Lung microvascular endothelial cell (primary cell): ENCODE data around the gene KDM3B. TPM values are rescaled to one million over a fixed set of nuclear protein-coding genes. Genes with fewer than 3 reads are reported as not detected.
"Not testable (repeated sequence)": the region's sequence is repeated elsewhere in the genome, so short reads cannot be mapped to it uniquely, and the experiment has no call there.

Experiments
- DNase-seq, 2 donors: peaks; one replicate each; pipeline versions ENCODE4 v3.0.0 to v3.0.0-alpha.2; 2010; ENCODE audit warnings: low read depth in 2 of 2
- total RNA-seq: library from RNA; depleted of rRNA; stranded (reverse); fragments of >200 nt; gene quantifications from 2 replicates; pipeline ENCODE4 v1.2.1, GENCODE V29; 2014

The KDM3B gene
- total RNA-seq, 1 donor from 2014 or later = 41.9 TPM

DNA sequence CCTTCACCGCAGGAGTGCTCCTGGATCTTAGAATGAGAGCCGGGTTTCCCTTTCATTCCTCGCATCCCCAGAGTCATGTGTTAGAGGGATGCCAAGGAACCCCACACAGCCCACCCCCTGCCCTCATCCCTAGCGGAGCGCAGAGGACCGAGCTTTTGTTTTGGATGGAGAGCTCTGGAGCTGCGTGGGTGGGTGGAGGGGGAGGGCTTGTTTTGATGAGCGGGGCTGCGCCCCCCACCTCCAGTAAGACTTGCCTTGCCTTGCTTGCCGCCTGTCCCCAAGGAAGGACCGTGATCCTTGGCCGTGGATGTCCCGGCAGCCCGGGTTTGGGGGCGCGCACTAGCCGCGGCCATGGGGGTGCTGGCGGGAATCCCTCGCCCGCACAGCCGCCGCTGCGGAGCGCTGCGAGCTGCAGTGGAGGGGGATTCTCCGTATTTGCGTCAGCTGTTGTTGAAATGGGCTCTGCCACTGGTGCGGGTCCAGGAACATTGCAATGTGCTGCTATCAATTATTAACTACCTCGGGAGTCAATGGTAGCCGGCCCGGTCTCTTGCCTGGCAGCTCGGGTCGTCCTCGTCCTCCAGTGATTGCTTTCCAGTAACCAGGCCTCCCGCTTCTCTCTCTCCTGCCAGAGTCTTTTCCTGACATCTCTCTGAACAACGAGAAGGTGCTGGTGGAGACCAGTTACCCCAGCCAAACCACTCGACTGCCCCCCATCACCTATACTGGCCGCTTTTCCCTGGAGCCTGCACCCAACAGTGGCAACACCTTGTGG, 113.8 kb downstream of the KDM3B start:
- DNase-seq = peak in 1 of 2 donors; percentile 11

DNA sequence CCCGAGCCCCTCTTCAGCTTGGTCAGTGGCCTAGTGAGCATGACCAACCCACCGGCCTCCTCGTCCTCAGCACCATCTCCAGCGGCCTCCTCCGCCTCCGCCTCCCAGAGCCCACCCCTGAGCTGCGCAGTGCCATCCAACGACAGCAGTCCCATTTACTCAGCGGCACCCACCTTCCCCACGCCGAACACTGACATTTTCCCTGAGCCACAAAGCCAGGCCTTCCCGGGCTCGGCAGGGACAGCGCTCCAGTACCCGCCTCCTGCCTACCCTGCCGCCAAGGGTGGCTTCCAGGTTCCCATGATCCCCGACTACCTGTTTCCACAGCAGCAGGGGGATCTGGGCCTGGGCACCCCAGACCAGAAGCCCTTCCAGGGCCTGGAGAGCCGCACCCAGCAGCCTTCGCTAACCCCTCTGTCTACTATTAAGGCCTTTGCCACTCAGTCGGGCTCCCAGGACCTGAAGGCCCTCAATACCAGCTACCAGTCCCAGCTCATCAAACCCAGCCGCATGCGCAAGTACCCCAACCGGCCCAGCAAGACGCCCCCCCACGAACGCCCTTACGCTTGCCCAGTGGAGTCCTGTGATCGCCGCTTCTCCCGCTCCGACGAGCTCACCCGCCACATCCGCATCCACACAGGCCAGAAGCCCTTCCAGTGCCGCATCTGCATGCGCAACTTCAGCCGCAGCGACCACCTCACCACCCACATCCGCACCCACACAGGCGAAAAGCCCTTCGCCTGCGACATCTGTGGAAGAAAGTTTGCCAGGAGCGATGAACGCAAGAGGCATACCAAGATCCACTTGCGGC, 114.6 kb downstream of the KDM3B start:
- peak in 1 of 2 donors; percentile 12 for DNase-seq

DNA sequence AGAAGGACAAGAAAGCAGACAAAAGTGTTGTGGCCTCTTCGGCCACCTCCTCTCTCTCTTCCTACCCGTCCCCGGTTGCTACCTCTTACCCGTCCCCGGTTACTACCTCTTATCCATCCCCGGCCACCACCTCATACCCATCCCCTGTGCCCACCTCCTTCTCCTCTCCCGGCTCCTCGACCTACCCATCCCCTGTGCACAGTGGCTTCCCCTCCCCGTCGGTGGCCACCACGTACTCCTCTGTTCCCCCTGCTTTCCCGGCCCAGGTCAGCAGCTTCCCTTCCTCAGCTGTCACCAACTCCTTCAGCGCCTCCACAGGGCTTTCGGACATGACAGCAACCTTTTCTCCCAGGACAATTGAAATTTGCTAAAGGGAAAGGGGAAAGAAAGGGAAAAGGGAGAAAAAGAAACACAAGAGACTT, 115.2 kb downstream of the KDM3B start:
- no peak for DNase-seq

DNA sequence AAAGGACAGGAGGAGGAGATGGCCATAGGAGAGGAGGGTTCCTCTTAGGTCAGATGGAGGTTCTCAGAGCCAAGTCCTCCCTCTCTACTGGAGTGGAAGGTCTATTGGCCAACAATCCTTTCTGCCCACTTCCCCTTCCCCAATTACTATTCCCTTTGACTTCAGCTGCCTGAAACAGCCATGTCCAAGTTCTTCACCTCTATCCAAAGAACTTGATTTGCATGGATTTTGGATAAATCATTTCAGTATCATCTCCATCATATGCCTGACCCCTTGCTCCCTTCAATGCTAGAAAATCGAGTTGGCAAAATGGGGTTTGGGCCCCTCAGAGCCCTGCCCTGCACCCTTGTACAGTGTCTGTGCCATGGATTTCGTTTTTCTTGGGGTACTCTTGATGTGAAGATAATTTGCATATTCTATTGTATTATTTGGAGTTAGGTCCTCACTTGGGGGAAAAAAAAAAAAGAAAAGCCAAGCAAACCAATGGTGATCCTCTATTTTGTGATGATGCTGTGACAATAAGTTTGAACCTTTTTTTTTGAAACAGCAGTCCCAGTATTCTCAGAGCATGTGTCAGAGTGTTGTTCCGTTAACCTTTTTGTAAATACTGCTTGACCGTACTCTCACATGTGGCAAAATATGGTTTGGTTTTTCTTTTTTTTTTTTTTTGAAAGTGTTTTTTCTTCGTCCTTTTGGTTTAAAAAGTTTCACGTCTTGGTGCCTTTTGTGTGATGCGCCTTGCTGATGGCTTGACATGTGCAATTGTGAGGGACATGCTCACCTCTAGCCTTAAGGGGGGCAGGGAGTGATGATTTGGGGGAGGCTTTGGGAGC, 115.9 kb downstream of the KDM3B start:
- peak in 1 of 2 donors; percentile 48 for DNase-seq

DNA sequence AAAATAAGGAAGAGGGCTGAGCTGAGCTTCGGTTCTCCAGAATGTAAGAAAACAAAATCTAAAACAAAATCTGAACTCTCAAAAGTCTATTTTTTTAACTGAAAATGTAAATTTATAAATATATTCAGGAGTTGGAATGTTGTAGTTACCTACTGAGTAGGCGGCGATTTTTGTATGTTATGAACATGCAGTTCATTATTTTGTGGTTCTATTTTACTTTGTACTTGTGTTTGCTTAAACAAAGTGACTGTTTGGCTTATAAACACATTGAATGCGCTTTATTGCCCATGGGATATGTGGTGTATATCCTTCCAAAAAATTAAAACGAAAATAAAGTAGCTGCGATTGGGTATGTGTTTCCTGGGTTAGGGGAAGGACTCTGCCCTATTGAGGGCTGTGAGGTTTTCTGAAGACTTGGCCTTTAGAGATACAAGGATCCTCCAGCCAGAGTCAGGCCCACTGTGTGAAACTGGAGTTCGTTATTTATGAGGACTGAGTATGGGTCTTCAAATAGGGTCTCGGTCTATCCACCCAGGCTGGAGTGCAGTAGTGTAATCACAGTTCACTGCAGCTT, 116.6 kb downstream of the KDM3B start:
- DNase-seq = no peak

DNA sequence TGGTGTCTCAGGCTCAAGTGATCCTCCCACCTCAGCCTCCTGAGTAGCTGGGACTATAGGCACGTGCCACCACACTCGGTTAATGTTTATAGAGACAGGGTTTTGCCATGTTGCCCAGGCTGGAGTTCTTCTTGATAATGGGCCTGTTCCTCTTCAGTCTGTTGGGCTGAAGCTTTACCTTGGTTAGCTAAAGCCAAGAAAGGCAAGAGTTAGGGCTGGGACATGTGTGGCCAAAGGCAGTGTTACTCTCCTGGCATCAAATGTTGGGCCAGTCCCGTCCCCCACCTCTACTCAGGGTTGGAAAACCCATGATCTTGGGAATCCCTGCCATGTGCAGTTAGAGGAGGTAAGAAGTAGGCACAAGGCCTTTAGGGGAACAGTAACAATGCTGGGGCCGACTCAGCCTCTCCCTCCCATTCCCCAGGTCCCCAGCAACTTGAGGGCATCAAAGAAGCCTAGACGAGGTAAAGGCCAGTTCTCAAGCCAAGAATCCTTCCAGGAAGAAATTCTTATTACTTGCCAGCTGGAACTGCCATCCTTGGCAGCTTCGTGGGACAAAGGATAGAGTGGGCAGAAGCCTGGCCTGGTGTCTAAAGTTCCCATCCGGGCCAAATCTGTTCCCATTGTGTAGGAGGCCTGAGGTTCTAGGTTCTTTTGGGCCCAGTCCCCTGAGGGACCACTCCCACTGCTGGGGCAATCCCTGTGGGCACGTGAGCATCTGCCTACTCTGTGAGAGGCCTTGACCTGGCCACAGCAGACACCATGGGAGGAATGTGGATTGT, 117.2 kb downstream of the KDM3B start:
- peak; percentile 29 to 89 for DNase-seq

DNA sequence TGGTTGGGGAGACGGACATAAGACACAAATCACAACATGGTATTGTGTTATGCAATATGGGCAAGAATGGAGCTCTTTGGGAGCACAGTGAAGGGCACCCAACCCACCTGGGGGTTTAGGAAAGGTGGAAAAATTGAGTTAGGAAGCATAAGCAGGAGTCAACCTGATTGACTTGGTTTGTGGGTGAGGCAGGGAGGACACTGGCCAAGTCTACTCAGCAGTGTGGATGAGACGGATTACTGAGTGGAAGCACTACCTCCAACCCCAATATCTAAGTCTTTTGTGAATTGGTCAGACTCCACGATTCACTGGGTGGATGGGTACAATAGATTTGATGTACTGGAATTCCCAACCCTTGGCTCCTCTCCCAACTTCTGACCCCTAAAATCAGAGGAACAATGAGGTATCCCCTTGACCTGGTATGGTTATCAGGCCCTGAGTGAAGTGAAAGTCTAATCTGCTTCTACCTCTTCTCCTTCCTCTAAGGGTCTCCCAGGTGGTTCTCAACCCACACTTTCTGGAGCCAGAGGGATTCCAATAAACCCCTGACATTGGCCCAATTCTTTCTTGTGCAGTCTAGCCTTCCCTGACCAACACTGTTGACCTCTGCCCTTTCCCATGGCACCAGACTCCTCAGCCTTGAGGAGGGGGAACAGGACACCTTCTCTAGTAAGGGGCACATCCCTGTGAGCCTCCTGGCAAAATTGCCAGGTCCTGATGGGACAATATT, 118.0 kb downstream of the KDM3B start:
- DNase-seq = no peak

DNA sequence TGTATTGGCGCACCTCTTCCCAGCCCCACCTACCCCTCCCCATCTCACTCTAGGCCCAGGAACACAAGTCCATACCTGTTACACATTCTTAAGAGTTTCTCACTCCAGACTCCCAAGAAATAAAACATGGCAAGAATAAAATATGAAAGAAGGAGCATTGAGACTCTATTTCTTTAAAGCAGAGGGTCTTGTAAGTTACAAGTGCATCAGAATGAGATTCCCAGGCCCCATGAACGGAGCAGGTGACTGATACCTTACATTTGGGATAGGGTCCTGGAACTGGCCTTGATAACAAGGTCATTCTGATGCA, 118.5 kb downstream of the KDM3B start:
- no peak for DNase-seq

DNA sequence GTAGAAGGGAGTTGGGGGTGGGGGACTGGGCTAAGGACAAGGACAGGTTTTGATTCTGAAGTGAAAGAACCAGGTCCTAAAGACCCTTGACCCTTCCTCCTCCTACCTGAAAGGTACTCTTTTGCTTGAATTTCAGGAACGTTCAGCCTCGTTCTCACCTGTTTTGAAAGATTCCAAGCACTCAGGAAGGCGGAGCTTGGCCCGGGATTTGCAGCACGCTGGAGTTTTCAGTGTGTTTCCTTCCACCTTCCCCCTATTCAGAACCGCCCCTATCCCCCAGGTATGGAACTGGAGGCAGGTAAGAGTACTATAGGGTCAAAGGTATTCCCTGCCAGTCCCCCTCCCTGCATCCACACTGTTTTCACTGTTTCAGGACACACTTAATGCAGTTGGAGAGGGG, 119.9 kb downstream of the KDM3B start:
- DNase-seq = no peak

DNA sequence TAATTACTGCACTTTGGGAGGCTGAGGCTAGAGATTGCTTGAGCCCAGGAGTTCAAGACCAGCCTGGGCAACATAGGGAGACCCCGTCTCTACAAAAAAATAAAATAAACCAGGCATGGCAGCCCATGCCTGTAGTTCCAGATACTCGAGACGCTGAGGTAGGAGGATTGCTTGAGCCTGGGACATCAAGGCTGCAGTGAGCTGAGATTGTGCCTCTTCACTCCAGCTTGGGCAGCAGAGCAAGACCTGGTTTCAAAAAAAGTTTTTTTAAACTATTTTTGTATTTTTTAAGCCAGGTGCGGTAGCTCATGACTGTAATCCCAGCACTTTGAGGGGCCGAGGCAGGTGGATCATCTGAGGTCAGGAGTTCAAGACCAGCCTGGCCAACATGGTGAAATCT, 120.7 kb downstream of the KDM3B start:
- DNase-seq = not testable (repeated sequence)

DNA sequence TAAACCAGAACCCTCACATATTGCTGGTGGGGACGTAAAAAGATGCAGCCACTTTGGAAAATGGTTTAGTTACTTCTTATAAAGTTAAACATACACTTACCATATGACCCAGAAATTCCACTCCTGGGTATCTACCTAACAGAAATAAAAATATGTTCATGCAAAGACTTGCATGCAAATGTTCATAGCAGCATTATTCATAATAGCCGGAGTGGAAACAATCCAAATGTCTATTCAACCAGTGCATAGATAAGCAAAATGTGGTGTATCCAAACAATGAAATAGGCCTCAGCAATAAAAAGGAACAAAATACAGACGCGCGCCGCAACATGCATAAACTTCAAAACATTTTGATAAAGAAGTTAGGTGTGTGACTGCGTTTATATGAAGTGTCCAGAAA, 124.4 kb downstream of the KDM3B start:
- no peak for DNase-seq

DNA sequence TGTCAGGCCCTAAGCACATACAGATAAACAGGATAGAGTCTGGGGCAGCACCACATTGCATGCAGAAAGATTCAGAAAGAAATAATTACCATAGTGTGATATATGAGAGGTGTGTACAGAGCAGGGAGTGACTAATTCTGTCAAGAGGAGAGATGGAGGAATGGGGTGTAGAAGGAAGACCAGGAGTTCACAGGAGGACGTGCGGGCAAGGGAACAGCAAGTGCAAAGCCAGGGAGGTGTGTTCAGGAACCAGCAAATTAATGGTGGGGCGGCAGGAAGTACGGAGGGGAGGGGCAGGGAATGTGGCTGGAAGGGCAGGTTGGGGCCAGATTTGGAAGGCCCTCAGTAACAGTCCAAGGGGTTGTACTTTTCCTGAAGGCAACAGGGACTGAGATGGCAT, 130.2 kb downstream of the KDM3B start:
- no peak for DNase-seq

Other genes starting within 250 kb of the KDM3B start
- gene NME5, start 213.3 kb upstream of the KDM3B start, total RNA-seq = 0.60 and 1.1 TPM in 2 replicates
- gene BRD8, start 174.1 kb upstream of the KDM3B start, total RNA-seq = 18.3 and 24.2 TPM in 2 replicates
- 8.1 and 28.1 TPM in 2 replicates for gene KIF20A, start 173.6 kb upstream of the KDM3B start, total RNA-seq
- 22.7 and 28.4 TPM in 2 replicates for gene CDC23, start 139.4 kb upstream of the KDM3B start, total RNA-seq
- gene GFRA3, start 78.1 kb upstream of the KDM3B start, total RNA-seq = not detected in 2 replicates
- gene CDC25C, start 20.9 kb upstream of the KDM3B start, total RNA-seq = 0.79 and 3.9 TPM in 2 replicates
- gene FAM53C, start 14.4 kb upstream of the KDM3B start, total RNA-seq = 29.2 and 31.5 TPM in 2 replicates
- gene REEP2, start 86.4 kb downstream of the KDM3B start, total RNA-seq = 0.40 and 1.1 TPM in 2 replicates
- 0.44 and 4.8 TPM in 2 replicates for gene EGR1, start 112.8 kb downstream of the KDM3B start, total RNA-seq
- gene ETF1, start 190.6 kb downstream of the KDM3B start, total RNA-seq = 71.3 and 76.0 TPM in 2 replicates
- 156 and 187 TPM in 2 replicates for gene HSPA9, start 222.7 kb downstream of the KDM3B start, total RNA-seq